Thymus (tissue), 11 donors: ENCODE results near the gene RUVBL1. TPM values are rescaled to one million over a fixed set of nuclear protein-coding genes. Genes with fewer than 3 reads are reported as not detected.

Experiments used
- DNase-seq, 9 donors: peaks; one replicate each; pipeline ENCODE4 v3.0.0-alpha.2; 2013; ENCODE audit warnings: low spot score in 9 of 9, low read depth in 6 of 9, missing footprints in 1 of 9
- H3K27ac ChIP-seq, 2 donors: one replicate each; pipeline ENCODE4 v1.5.1; 2013; ENCODE audit warnings: control low read depth in 1 of 2, low read depth in 1 of 2, low read length in 1 of 2, mild to moderate bottlenecking in 1 of 2, moderate library complexity in 1 of 2
- H3K27me3 ChIP-seq, 2 donors: one replicate each; pipeline ENCODE4 v1.5.1; 2013; ENCODE audit warnings: low read length in 1 of 2; ENCODE audit not compliant: control insufficient read depth in 2 of 2, insufficient read depth in 1 of 2
- H3K36me3 ChIP-seq, 2 donors: one replicate each; pipeline ENCODE4 v1.5.1; 2013; ENCODE audit warnings: low read length in 1 of 2, mild to moderate bottlenecking in 1 of 2, moderate library complexity in 1 of 2; ENCODE audit not compliant: control insufficient read depth in 2 of 2, insufficient read depth in 2 of 2
- H3K4me1 ChIP-seq, 2 donors: one replicate each; pipeline ENCODE4 v1.5.1; 2013; ENCODE audit warnings: low read length in 2 of 2; ENCODE audit not compliant: control insufficient read depth in 2 of 2, insufficient read depth in 2 of 2
- H3K4me3 ChIP-seq, 2 donors: one replicate each; pipeline ENCODE4 v1.5.1; 2013; ENCODE audit warnings: low read length in 2 of 2, control low read depth in 1 of 2, mild to moderate bottlenecking in 1 of 2
- H3K9me3 ChIP-seq, 2 donors: one replicate each; pipeline ENCODE4 v1.5.1; 2013; ENCODE audit warnings: low read length in 1 of 2, mild to moderate bottlenecking in 1 of 2; ENCODE audit not compliant: control insufficient read depth in 2 of 2, insufficient read depth in 1 of 2
- WGBS: extraction: QIAGEN DNeasy Blood & Tissue Kit; methylation state at CpG from one replicate; pipeline ENCODE4 v1.1.7; 2013; 5-methylcytosine and 5-hydroxymethylcytosine counted together
- polyA plus RNA-seq: library from polyadenylated mRNA; stranded (reverse); fragments of 200-250 nt; gene quantifications from one replicate; pipeline ENCODE4 v1.2.3, GENCODE V29; 2013
- total RNA-seq: library from RNA; stranded (reverse); fragments of 120-200 nt; gene quantifications from one replicate; pipeline ENCODE4 v1.2.4, GENCODE V29; 2013
- donor health status: healthy.

The RUVBL1 gene
- total and polyA plus RNA-seq, 2 donors: 25.9 to 75.0 TPM

DNA sequence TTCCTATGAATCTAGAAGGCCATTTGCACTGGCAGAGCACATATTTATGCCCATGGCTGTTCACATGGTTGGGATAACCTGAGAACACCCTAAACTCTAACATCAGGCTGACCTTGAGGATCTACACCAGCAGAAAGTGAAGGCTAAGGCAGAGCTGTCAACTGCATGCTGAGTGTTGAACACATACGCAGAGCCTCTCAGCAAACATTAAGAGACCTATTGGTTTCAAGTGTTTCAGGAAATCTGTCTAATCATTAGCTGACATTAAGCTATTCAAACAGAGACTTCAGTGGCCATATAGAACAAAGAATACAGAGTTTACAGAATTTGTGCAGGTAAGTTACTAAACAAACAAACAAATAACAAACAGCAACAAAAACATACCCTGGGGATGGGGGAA is 87.5 kb downstream of the RUVBL1 start:
- no peak overlapping the region for H3K27ac ChIP-seq
- DNase-seq: no peak
- H3K36me3 ChIP-seq: no peaks in the 10 kb centered on the region
- no peaks in the 10 kb centered on the region for H3K4me1 ChIP-seq
- H3K4me3 ChIP-seq: no peak overlapping the region
- 96% methylated on average over 1 of the region's 1 CpG for WGBS
- H3K27me3 ChIP-seq: no peaks in the 10 kb centered on the region
- no peaks in the 10 kb centered on the region for H3K9me3 ChIP-seq

DNA sequence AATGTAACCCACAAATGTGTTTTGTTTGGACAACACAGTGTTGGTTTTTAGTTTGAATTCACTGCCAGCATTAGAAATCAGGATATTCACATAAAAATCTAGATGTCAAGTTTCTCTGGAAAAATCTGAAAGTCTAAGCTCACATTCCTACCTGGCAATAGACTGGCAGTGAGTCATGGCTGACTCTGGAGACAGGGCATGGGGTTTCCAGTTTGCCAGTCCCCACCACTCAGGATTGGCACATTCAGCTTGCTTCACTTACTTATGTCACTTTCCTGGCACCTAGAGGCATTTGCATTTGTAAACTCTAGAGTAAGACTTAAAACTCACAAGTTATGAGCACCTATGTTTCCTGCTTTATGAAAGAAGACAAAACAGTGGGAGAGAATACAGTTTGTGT is 90.5 kb downstream of the RUVBL1 start:
- no peak overlapping the region for H3K4me3 ChIP-seq
- H3K27ac ChIP-seq: no peak overlapping the region
- no peaks in the 10 kb centered on the region for H3K36me3 ChIP-seq
- DNase-seq: no peak
- H3K4me1 ChIP-seq: no peaks in the 10 kb centered on the region
- H3K9me3 ChIP-seq: no peaks in the 10 kb centered on the region
- H3K27me3 ChIP-seq: no peaks in the 10 kb centered on the region

Other genes with a start within 250 kb of the RUVBL1 start
- gene KBTBD12, start 208.6 kb downstream of the RUVBL1 start, total RNA-seq: 0.42 TPM
- 0.07 TPM for gene KBTBD12, start 208.6 kb downstream of the RUVBL1 start, polyA plus RNA-seq
- 73.6 TPM for gene SEC61A1, start 71.4 kb downstream of the RUVBL1 start, total RNA-seq
- gene SEC61A1, start 71.4 kb downstream of the RUVBL1 start, polyA plus RNA-seq: 79.7 TPM
- 6.5 TPM for gene EEFSEC, start 29.7 kb upstream of the RUVBL1 start, total RNA-seq
- 13.1 TPM for gene EEFSEC, start 29.7 kb upstream of the RUVBL1 start, polyA plus RNA-seq